Measurements from ENCODE around the gene GID8.

GID8 gene

GRCh38 chr20:62971211-62971949, 33.4 kb downstream of the GID8 start:
- DNase-seq, result no peak

DNA sequence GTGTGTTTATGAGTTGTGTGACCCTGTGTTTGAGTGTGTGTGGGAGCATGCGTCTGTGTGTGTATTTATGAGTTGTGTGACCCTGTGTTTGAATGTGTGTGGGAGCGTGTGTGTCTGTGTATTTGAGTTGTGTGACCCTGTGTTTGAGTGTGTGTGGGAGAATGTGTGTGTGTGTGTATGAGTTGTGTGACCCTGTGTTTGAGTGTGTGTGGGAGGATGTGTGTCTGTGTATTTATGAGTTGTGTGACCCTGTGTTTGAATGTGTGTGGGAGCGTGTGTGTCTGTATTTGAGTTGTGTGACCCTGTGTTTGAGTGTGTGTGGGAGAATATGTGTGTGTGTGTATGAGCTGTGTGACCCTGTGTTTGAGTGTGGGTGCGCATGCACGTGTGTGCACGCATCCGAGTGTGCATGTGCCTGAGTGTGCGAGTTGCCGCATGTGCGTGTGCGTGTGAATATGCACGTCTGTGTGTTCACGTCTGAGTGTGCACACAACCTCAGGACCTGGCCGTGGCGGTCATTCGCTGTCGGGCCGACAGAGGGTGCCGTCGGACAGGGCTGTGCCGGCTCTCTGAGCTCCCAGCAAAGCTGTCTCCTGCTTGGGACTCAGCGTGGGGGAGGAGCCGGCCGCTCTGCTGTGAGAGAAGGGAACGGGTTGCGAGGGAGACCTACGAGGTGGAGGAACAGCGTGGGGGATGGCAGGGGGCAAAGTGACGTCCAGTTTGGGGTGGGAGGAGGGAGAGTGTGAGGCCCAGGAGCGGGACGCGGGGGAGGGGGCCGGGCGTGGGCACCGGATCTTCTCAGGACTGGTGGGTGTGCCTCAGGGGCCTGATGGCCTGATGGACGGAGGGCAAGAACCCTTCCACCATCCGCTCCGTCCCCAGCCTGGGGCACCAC, 34.2 kb downstream of the GID8 start:
- DNase-seq, result peak; percentile 81 to 83

GRCh38 chr20:62972845-62973745, 35.1 kb downstream of the GID8 start:
- no peak for DNase-seq

GRCh38 chr20:62975251-62975760, 37.4 kb downstream of the GID8 start:
- DNase-seq, result no peak

GRCh38 chr20:62975812-62976508, 38.0 kb downstream of the GID8 start:
- no peak for DNase-seq

- no peak for DNase-seq
Measured at GRCh38 chr20:62976886-62977285, 38.9 kb downstream of the GID8 start.

- peak; percentile 70 to 86 for DNase-seq
Measured at GRCh38 chr20:62977613-62978560, 39.9 kb downstream of the GID8 start.

GRCh38 chr20:62978561-62978943, 40.6 kb downstream of the GID8 start:
- DNase-seq, result no peak

DNA sequence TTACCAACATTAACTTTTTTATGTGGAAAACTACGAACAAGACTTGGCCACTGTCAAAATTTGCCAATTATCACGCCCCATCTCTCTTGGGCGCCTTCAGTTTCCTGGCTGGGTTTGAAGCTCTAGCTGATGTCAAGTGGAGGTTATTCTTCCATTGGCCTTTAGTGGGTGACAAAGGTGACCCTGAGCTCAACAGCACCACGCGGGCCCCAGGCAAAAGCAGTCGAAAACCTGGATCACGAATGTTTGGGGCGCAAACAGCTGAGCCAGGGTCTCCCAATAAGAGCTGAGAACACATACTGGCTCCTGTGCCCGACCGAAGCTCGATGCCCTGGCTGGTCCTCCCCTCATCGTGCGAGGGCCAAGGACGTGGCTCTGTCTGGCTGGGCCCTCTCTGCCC, 41.4 kb downstream of the GID8 start:
- no peak for DNase-seq

- no peak for DNase-seq
Measured at GRCh38 chr20:62979876-62980373, 42.0 kb downstream of the GID8 start.

- no peak for DNase-seq
Measured at GRCh38 chr20:62980380-62980960, 42.5 kb downstream of the GID8 start.

DNA sequence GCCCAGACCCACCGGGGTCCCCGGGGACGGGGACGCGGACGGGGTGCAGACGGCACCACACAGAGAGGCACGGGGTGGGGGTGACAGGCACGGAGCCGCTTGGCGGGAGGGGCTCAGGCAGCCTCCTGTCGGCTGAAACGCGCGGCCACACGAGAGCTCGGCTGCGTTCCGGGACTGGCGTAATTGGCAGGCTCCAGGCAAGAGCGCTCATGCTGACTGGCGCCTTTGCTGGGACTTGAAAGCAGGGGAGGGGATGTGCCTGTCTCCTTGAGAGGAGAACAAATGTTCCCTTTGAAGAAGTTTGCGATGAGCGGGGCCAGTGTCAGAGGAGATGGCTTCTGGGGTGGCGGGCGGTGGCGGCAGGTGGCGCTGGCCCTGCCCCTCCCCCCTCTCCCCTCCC, 43.0 kb downstream of the GID8 start:
- DNase-seq, result peak in 1 of 2 experiments; percentile 31

- no peak for DNase-seq
Measured at GRCh38 chr20:62982124-62983075, 44.5 kb downstream of the GID8 start.

GRCh38 chr20:62983210-62983609, 45.3 kb downstream of the GID8 start:
- no peak for DNase-seq

GRCh38 chr20:62984666-62985443, 46.9 kb downstream of the GID8 start:
- no peak for DNase-seq

DNA sequence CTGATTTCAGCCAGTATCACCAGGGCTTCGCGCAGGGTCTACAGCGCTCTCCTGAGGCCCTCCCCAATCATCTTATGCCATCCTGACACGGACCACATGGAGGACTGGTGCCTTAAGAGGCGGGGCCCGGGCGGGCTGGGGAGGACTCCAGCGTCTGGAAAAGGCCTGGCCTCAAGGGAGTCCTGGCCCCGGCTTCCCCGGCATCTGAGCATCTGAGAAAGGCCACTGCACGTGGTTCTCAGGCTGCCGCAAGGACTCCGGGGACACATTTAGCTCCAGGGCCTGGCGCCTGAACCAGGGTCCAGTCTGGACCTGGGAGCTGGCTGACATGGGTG, 47.5 kb downstream of the GID8 start:
- no peak for DNase-seq

DNA sequence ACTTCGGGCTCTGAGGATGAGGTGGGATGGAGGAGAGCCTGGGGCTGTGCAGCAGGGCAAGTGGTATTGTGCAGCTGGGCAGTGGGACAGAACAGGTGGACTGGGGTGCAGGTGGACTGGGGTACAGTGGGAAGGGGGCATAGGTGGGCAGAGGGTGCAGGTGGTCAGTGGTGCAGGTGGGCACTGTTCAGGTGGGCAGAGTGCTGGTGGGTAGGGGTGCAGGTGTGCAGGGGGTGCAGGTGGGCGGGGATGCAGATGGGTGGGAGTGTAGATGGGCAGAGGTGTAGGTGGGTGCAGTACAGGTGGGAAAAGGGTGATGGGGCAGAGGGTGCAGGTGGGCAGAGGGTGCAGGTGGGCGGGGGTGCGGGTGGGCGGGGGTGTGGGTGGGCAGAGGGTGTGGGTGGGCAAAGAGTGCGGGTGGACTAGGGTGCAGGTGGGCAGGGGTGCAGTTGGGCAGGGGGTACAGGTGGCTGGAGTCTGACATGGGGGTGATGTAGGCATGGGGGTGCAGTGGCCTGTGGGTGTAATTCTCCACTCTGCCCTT, 48.4 kb downstream of the GID8 start:
- no peak for DNase-seq

- DNase-seq, result no peak
Measured at GRCh38 chr20:62987114-62987513, 49.2 kb downstream of the GID8 start.

All from stimulated activated CD4-positive, alpha-beta T cell treated with anti-CD3 and anti-CD28 coated beads, Interleukin-4, amount 100 ng/mL, for 4 hours (primary cell).